Measurements from ENCODE around the gene TNFAIP1.
"Not testable (repeated sequence)": the region's sequence is repeated elsewhere in the genome, so short reads cannot be mapped to it uniquely, and the experiment has no call there.

Gene TNFAIP1

GRCh38 chr17:28335201-28335958 is at the start of gene TNFAIP1, which contains the start of gene IFT20:
TSS of gene TNFAIP1 (plus strand) at chr17:28335761. CDS start at chr17:28339522, 3,761 bp downstream.
TSS of gene IFT20 (minus strand) at chr17:28335472. CDS start at chr17:28331985, 3,487 bp downstream.
- DNase-seq (ENCODE audit: low read depth in 1 of 2, low spot score in 1 of 2) = peak; percentile 94 to 100
- TF ChIP-seq JUND (IDR thresholded peaks at IDR 0.05; ENCODE audit: low read depth) = peak; percentile 56; the same call in 1 of the 2 replicates
- in situ Hi-C loops (cut with HindIII; ENCODE audit: low pct_unique_long_range_greater_than_20kb, low sequenced_read_pairs) = no loop called here

- TF ChIP-seq JUND (IDR thresholded peaks at IDR 0.05; ENCODE audit: low read depth) = no peak
- no peak for DNase-seq (ENCODE audit: low read depth in 1 of 2, low spot score in 1 of 2)
- in situ Hi-C loops (cut with HindIII; ENCODE audit: low pct_unique_long_range_greater_than_20kb, low sequenced_read_pairs) = no loop called here
These were observed 49.6 kb upstream of the TNFAIP1 start for GRCh38 chr17:28285965-28286364.

- no peak for TF ChIP-seq JUND (IDR thresholded peaks at IDR 0.05; ENCODE audit: low read depth)
- no peak for DNase-seq (ENCODE audit: low read depth in 1 of 2, low spot score in 1 of 2)
- in situ Hi-C loops (cut with HindIII; ENCODE audit: low pct_unique_long_range_greater_than_20kb, low sequenced_read_pairs) = no loop called here
These were observed 44.9 kb upstream of the TNFAIP1 start for GRCh38 chr17:28290703-28291102.

- in situ Hi-C loops (cut with HindIII; ENCODE audit: low pct_unique_long_range_greater_than_20kb, low sequenced_read_pairs) = no loop called here
- no peak for TF ChIP-seq JUND (IDR thresholded peaks at IDR 0.05; ENCODE audit: low read depth)
- DNase-seq (ENCODE audit: low read depth in 1 of 2, low spot score in 1 of 2) = peak in 1 of 2 experiments; percentile 50
These were observed 43.7 kb upstream of the TNFAIP1 start for GRCh38 chr17:28291780-28292330.

GRCh38 chr17:28292878-28293277 is 42.7 kb upstream of the TNFAIP1 start:
- DNase-seq (ENCODE audit: low read depth in 1 of 2, low spot score in 1 of 2); in situ Hi-C loops (cut with HindIII; ENCODE audit: low pct_unique_long_range_greater_than_20kb, low sequenced_read_pairs): not testable (repeated sequence)

- in situ Hi-C loops (cut with HindIII; ENCODE audit: low pct_unique_long_range_greater_than_20kb, low sequenced_read_pairs) = no loop called here
- DNase-seq (ENCODE audit: low read depth in 1 of 2, low spot score in 1 of 2) = no peak
- no peak for TF ChIP-seq JUND (IDR thresholded peaks at IDR 0.05; ENCODE audit: low read depth)
These were observed 41.6 kb upstream of the TNFAIP1 start for GRCh38 chr17:28293994-28294393.

GRCh38 chr17:28295677-28296578 is 39.6 kb upstream of the TNFAIP1 start:
- DNase-seq (ENCODE audit: low read depth in 1 of 2, low spot score in 1 of 2) = no peak
- TF ChIP-seq JUND (IDR thresholded peaks at IDR 0.05; ENCODE audit: low read depth) = no peak
- in situ Hi-C loops (cut with HindIII; ENCODE audit: low pct_unique_long_range_greater_than_20kb, low sequenced_read_pairs) = no loop called here

- in situ Hi-C loops (cut with HindIII; ENCODE audit: low pct_unique_long_range_greater_than_20kb, low sequenced_read_pairs) = no loop called here
- no peak for DNase-seq (ENCODE audit: low read depth in 1 of 2, low spot score in 1 of 2)
- TF ChIP-seq JUND (IDR thresholded peaks at IDR 0.05; ENCODE audit: low read depth) = no peak
These were observed 37.1 kb upstream of the TNFAIP1 start for GRCh38 chr17:28298449-28298848.

GRCh38 chr17:28306954-28307401 is 28.6 kb upstream of the TNFAIP1 start:
- DNase-seq (ENCODE audit: low read depth in 1 of 2, low spot score in 1 of 2) = no peak
- no peak for TF ChIP-seq JUND (IDR thresholded peaks at IDR 0.05; ENCODE audit: low read depth)
- in situ Hi-C loops (cut with HindIII; ENCODE audit: low pct_unique_long_range_greater_than_20kb, low sequenced_read_pairs) = no loop called here

GRCh38 chr17:28313841-28314240 is 21.7 kb upstream of the TNFAIP1 start:
- no peak for DNase-seq (ENCODE audit: low read depth in 1 of 2, low spot score in 1 of 2)
- in situ Hi-C loops (cut with HindIII; ENCODE audit: low pct_unique_long_range_greater_than_20kb, low sequenced_read_pairs) = no loop called here
- TF ChIP-seq JUND (IDR thresholded peaks at IDR 0.05; ENCODE audit: low read depth) = no peak

GRCh38 chr17:28315846-28316705 is 19.5 kb upstream of the TNFAIP1 start:
- no peak for TF ChIP-seq JUND (IDR thresholded peaks at IDR 0.05; ENCODE audit: low read depth)
- no peak for DNase-seq (ENCODE audit: low read depth in 1 of 2, low spot score in 1 of 2)
- in situ Hi-C loops (cut with HindIII; ENCODE audit: low pct_unique_long_range_greater_than_20kb, low sequenced_read_pairs) = no loop called here

Measured in T47D (cell line).